ENCODE data around the gene SORCS2. TPM values are rescaled to one million over a fixed set of nuclear protein-coding genes. Genes with fewer than 3 reads are reported as not detected.

The SORCS2 gene
- total RNA-seq, 2 experiments from 2014 or later: 0.03 TPM; not detected in 1

DNA sequence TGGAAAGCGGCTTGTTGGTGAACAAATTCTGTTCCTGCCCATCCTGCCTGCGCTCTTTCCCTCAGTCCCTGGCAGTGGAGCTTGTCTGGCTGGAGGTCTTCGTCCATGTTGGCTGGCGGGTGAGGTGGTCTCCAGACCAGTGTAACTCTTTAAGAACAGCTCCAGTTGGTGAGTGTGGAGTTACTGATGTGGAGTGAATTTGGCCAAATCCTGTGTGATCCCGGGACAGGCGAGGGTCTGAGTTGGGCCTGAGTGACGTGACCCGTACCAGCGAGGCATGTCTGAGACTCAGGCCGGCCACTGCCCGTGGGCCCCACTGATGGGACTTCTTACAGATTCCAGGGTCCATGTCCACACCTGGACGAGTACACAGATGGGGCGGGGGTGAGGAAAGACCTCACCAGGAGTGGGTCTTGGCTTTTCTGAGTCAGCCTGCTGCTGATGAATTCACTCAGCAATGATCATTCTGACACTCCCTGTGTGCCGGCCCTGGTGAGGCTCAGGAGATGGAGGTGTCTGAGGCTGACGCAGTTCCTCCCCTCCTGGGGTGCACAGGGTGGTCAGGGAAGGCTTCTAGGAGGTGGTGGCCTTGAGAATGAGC, 196.9 kb downstream of the SORCS2 start:
- no peak overlapping the region for H2AFZ ChIP-seq (ENCODE audit: low read length)
- BruUV-seq (replicated peaks): no TSS peak
- H3K9me2 ChIP-seq (ENCODE audit: insufficient read depth, low read length): no peaks in the 10 kb centered on the region
- H3K4me2 ChIP-seq (ENCODE audit: low read length): no peak overlapping the region
- no peaks in the 10 kb centered on the region for H3K79me2 ChIP-seq (ENCODE audit: insufficient read depth, low read depth, low read length)
- ChIA-PET CTCF (ENCODE audit: unreplicated experiment) (no interaction called here), POLR2A (no interaction called here)
- DNase-seq (ENCODE audit: low spot score): no peak
- no peaks in the 10 kb centered on the region for H3K4me1 ChIP-seq (ENCODE audit: insufficient read depth, low read length, poor library complexity, severe bottlenecking)
- intact Hi-C loops (cut with micrococcal nuclease; ENCODE audit: unreplicated experiment): no loop called here
- TF ChIP-seq EZH2phosphoT487 (IDR thresholded peaks at IDR 0.05; ENCODE audit: borderline replicate concordance, low read depth, low read length): no peak
- TF ChIP-seq, protein P1, sequence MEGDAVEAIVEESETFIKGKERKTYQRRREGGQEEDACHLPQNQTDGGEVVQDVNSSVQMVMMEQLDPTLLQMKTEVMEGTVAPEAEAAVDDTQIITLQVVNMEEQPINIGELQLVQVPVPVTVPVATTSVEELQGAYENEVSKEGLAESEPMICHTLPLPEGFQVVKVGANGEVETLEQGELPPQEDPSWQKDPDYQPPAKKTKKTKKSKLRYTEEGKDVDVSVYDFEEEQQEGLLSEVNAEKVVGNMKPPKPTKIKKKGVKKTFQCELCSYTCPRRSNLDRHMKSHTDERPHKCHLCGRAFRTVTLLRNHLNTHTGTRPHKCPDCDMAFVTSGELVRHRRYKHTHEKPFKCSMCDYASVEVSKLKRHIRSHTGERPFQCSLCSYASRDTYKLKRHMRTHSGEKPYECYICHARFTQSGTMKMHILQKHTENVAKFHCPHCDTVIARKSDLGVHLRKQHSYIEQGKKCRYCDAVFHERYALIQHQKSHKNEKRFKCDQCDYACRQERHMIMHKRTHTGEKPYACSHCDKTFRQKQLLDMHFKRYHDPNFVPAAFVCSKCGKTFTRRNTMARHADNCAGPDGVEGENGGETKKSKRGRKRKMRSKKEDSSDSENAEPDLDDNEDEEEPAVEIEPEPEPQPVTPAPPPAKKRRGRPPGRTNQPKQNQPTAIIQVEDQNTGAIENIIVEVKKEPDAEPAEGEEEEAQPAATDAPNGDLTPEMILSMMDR (conservative IDR thresholded peaks at IDR 0.05; ENCODE audit: low read length): no peak
- H4K20me1 ChIP-seq (ENCODE audit: insufficient read depth, low read length): no peaks in the 10 kb centered on the region
- no peak overlapping the region for H3K27ac ChIP-seq (ENCODE audit: low read depth, low read length, poor library complexity, severe bottlenecking)
- H3K4me3 ChIP-seq (ENCODE audit: low read depth, low read length, poor library complexity, severe bottlenecking): no peak overlapping the region
- 0 out of 2 replicates have a peak, but pooled peaks cover 5% of the 10 kb centered on the region for H3K9me3 ChIP-seq (ENCODE audit: low read length)
- no peaks in the 10 kb centered on the region for H3K36me3 ChIP-seq (ENCODE audit: insufficient read depth, low read length)

DNA sequence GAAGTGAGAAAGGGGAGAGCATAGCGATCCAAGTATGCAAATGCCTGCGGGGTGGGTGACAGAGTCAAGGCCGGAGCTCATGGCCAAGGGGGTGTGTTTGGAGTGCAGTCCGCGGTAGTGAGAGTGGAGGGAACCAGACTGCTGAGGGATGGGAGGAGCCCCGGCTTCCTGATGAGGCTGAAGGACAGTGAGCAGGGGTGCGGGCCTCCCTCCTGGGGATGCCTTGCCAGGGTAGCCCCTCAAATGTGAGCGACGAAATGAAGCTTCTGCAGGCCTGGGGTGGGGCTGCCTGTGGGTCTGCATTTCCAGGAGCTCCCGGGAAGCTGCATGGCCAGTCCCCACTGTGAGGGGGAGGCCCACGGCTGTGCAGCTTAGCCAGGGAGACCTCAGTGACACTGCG, 197.4 kb downstream of the SORCS2 start:
- Histone ChIP-seq H4K20me1 (ENCODE audit: insufficient read depth, low read length) (no peaks in the 10 kb centered on the region), H3K79me2 (ENCODE audit: insufficient read depth, low read depth, low read length) (no peaks in the 10 kb centered on the region), H2AFZ (ENCODE audit: low read length) (no peak overlapping the region), H3K4me2 (ENCODE audit: low read length) (no peak overlapping the region), H3K9me3 (ENCODE audit: low read length) (0 out of 2 replicates have a peak, but pooled peaks cover 5% of the 10 kb centered on the region), H3K27ac (ENCODE audit: low read depth, low read length, poor library complexity, severe bottlenecking) (no peak overlapping the region), H3K36me3 (ENCODE audit: insufficient read depth, low read length) (no peaks in the 10 kb centered on the region), H3K4me3 (ENCODE audit: low read depth, low read length, poor library complexity, severe bottlenecking) (no peak overlapping the region), H3K9me2 (ENCODE audit: insufficient read depth, low read length) (no peaks in the 10 kb centered on the region), H3K4me1 (ENCODE audit: insufficient read depth, low read length, poor library complexity, severe bottlenecking) (no peaks in the 10 kb centered on the region)
- no TSS peak for BruUV-seq (replicated peaks)
- ChIA-PET CTCF (ENCODE audit: unreplicated experiment) (no interaction called here), POLR2A (no interaction called here)
- TF ChIP-seq, protein P1 (conservative IDR thresholded peaks at IDR 0.05; ENCODE audit: low read length): no peak
- no peak for TF ChIP-seq EZH2phosphoT487 (IDR thresholded peaks at IDR 0.05; ENCODE audit: borderline replicate concordance, low read depth, low read length)
- intact Hi-C loops (cut with micrococcal nuclease; ENCODE audit: unreplicated experiment): no loop called here
- DNase-seq (ENCODE audit: low spot score): no peak

DNA sequence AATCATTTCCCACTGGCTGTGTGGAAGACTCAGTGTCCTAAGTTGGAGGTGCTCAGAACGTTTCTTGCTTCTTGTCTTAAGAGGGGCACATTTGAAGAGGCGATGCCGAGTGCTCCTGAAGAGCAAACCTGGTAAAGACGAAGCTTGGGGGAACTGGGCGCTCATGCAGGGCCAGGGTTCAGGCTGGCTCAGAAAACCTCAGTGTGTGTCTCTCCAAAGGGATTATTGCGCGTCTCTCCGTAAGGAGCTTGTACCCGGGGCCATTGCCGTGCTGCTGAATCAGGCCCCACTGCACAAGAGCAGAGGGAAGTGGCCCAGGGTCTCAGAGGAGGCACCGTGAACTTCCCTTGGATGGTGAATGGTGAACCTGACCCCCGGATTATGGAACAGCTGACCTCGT, 198.0 kb downstream of the SORCS2 start:
- ChIA-PET POLR2A (no interaction called here), CTCF (ENCODE audit: unreplicated experiment) (no interaction called here)
- intact Hi-C loops (cut with micrococcal nuclease; ENCODE audit: unreplicated experiment): no loop called here
- no TSS peak for BruUV-seq (replicated peaks)
- H3K4me2 ChIP-seq (ENCODE audit: low read length): no peak overlapping the region
- H3K4me1 ChIP-seq (ENCODE audit: insufficient read depth, low read length, poor library complexity, severe bottlenecking): no peaks in the 10 kb centered on the region
- no peak overlapping the region for H3K4me3 ChIP-seq (ENCODE audit: low read depth, low read length, poor library complexity, severe bottlenecking)
- DNase-seq (ENCODE audit: low spot score): no peak
- H3K79me2 ChIP-seq (ENCODE audit: insufficient read depth, low read depth, low read length): no peaks in the 10 kb centered on the region
- TF ChIP-seq, protein P1 (conservative IDR thresholded peaks at IDR 0.05; ENCODE audit: low read length): no peak
- TF ChIP-seq EZH2phosphoT487 (IDR thresholded peaks at IDR 0.05; ENCODE audit: borderline replicate concordance, low read depth, low read length): no peak
- H2AFZ ChIP-seq (ENCODE audit: low read length): no peak overlapping the region
- H3K9me3 ChIP-seq (ENCODE audit: low read length): 0 out of 2 replicates have a peak, but pooled peaks cover 5% of the 10 kb centered on the region
- H3K36me3 ChIP-seq (ENCODE audit: insufficient read depth, low read length): no peaks in the 10 kb centered on the region
- H3K27ac ChIP-seq (ENCODE audit: low read depth, low read length, poor library complexity, severe bottlenecking): no peak overlapping the region
- no peaks in the 10 kb centered on the region for H4K20me1 ChIP-seq (ENCODE audit: insufficient read depth, low read length)
- no peaks in the 10 kb centered on the region for H3K9me2 ChIP-seq (ENCODE audit: insufficient read depth, low read length)

Data from OCI-LY7 (cell line).